Measurements from ENCODE around the gene ATOH1. TPM values are rescaled to one million over a fixed set of nuclear protein-coding genes. Genes with fewer than 3 reads are reported as not detected.
A peak's percentile ranks its signal among the peaks of the same experiment; 100 is the strongest.

Gene ATOH1
- total RNA-seq, 4 donors from 2014 or later, result not detected

GRCh38 chr4:93828995-93829819, 654 bp downstream of the ATOH1 start:
- WGBS, 2 donors, result 0 to 4% methylated on average over 38 to 62 of the region's 70 CpGs
- no peaks in the 10 kb centered on the region for H3K36me3 ChIP-seq
- H3K27ac ChIP-seq, result no peak overlapping the region
- no peak for TF ChIP-seq POLR2A (IDR thresholded peaks at IDR 0.05)
- no peak for TF ChIP-seq CTCF (IDR thresholded peaks at IDR 0.05)
- TF ChIP-seq EP300 (IDR thresholded peaks at IDR 0.05), result no peak
- H3K27me3 ChIP-seq, result peaks cover 3 to 90% of the 10 kb centered on the region in 2 donors
- DNase-seq (ENCODE audit: low spot score in 2 of 2), result no peak
- H3K4me1 ChIP-seq, result peaks cover 0 to 45% (median 23%) of the 10 kb centered on the region in 4 donors
- no peaks in the 10 kb centered on the region for H3K9me3 ChIP-seq
- peak overlapping the region; percentile 13 to 47 (median 35) for H3K4me3 ChIP-seq

GRCh38 chr4:93829820-93830687, 1.5 kb downstream of the ATOH1 start:
- no peak for TF ChIP-seq POLR2A (IDR thresholded peaks at IDR 0.05)
- no peak for TF ChIP-seq EP300 (IDR thresholded peaks at IDR 0.05)
- Histone ChIP-seq H3K27ac (no peak overlapping the region), H3K36me3 (no peaks in the 10 kb centered on the region), H3K27me3 (peaks cover 3 to 99% of the 10 kb centered on the region in 2 donors), H3K4me1 (peaks cover 0 to 54% (median 26%) of the 10 kb centered on the region in 4 donors), H3K4me3 (peak overlapping the region in 3 of 4 donors; percentile 33 to 47 (median 37)), H3K9me3 (no peaks in the 10 kb centered on the region)
- whole genome bisulfite sequencing, 2 donors, result 11 to 14% methylated on average over 39 to 40 of the region's 40 CpGs
- DNase-seq (ENCODE audit: low spot score in 2 of 2), result no peak

GRCh38 chr4:93831716-93832496, 3.4 kb downstream of the ATOH1 start:
- Histone ChIP-seq H3K4me1 (peaks cover 0 to 53% (median 26%) of the 10 kb centered on the region in 4 donors), H3K4me3 (no peak overlapping the region), H3K36me3 (no peaks in the 10 kb centered on the region), H3K27ac (no peak overlapping the region), H3K27me3 (peaks cover 3 to 99% of the 10 kb centered on the region in 2 donors), H3K9me3 (no peaks in the 10 kb centered on the region)
- no peak for DNase-seq (ENCODE audit: low spot score in 2 of 2)
- 8 to 10% methylated on average over 25 of the region's 25 CpGs for WGBS, 2 donors
- TF ChIP-seq EP300 (IDR thresholded peaks at IDR 0.05), result no peak
- TF ChIP-seq CTCF (IDR thresholded peaks at IDR 0.05), result no peak
- no peak for TF ChIP-seq POLR2A (IDR thresholded peaks at IDR 0.05)

GRCh38 chr4:93834249-93835066, 5.9 kb downstream of the ATOH1 start:
- Histone ChIP-seq H3K9me3 (no peaks in the 10 kb centered on the region), H3K27me3 (peaks cover 3 to 76% of the 10 kb centered on the region in 2 donors), H3K27ac (no peak overlapping the region), H3K4me3 (peak overlapping the region in 1 of 4 donors; percentile 11), H3K4me1 (peaks cover 0 to 28% (median 11%) of the 10 kb centered on the region in 4 donors), H3K36me3 (no peaks in the 10 kb centered on the region)
- WGBS, 2 donors, result 9 to 15% methylated on average over 40 to 42 of the region's 42 CpGs
- TF ChIP-seq CTCF (IDR thresholded peaks at IDR 0.05) (no peak), POLR2A (IDR thresholded peaks at IDR 0.05) (no peak), EP300 (IDR thresholded peaks at IDR 0.05) (no peak)
- no peak for DNase-seq (ENCODE audit: low spot score in 2 of 2)
